ENCODE results near the gene SLC1A7. TPM values are rescaled to one million over a fixed set of nuclear protein-coding genes. Genes with fewer than 3 reads are reported as not detected.
A peak's percentile ranks its signal among the peaks of the same experiment; 100 is the strongest.

Gene SLC1A7
- total RNA-seq, 1 donor from 2014 or later: not detected

DNA sequence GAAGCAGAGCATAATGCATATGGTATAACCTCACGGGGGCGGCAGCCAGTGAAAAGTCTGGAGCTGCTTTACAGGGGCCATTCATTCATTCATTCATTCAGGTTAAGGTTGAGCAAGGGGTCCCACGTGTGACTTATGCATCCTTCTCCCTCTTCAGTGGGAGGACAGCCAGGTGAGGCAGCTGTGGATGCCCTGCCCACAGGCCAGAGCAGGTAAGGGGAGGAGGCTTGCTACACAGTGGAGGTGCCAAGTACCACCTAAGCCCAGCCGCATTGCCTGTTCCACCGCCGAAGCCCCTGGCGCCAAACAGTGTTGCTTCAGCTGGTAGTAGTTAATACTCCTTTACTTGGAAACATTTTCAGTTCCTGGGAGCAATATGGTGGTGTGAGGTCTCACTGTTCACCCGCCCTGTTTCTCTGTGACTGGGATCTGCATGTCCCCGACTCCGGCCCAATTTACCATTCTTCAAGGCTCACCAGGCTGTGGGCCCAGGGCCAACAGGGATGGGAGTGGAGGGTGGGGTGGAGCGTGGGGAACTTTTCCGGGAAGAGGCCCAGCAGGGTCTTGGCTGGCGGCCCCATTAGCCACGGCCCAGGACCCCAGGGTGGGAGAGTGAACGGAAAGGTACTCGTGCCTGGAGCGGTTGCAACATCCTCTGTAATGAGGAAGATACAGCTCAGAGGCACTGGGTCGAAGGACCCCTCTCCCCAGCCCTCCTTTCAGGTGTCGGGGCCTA is 81.1 kb downstream of the SLC1A7 start:
- Histone ChIP-seq H3K9me3 (no peaks in the 10 kb centered on the region), H3K4me3 (peak overlapping the region; percentile 56 to 86), H3K27ac (peak overlapping the region; percentile 89), H3K36me3 (no peaks in the 10 kb centered on the region), H3K4me1 (peaks cover 44% of the 10 kb centered on the region), H3K27me3 (no peaks in the 10 kb centered on the region)
- peak in 1 of 2 donors; percentile 89 for DNase-seq (ENCODE audit: extremely low spot score in 2 of 2)
- intact Hi-C loops (cut with DNase I): no loop called here
- TF ChIP-seq POLR2A (IDR thresholded peaks at IDR 0.05) (no peak), POLR2AphosphoS5 (IDR thresholded peaks at IDR 0.05; ENCODE audit: insufficient read depth in 1 of 2, low read depth in 1 of 2) (peak in 1 of 2 donors; percentile 69)
- TF ChIP-seq, protein P1, sequence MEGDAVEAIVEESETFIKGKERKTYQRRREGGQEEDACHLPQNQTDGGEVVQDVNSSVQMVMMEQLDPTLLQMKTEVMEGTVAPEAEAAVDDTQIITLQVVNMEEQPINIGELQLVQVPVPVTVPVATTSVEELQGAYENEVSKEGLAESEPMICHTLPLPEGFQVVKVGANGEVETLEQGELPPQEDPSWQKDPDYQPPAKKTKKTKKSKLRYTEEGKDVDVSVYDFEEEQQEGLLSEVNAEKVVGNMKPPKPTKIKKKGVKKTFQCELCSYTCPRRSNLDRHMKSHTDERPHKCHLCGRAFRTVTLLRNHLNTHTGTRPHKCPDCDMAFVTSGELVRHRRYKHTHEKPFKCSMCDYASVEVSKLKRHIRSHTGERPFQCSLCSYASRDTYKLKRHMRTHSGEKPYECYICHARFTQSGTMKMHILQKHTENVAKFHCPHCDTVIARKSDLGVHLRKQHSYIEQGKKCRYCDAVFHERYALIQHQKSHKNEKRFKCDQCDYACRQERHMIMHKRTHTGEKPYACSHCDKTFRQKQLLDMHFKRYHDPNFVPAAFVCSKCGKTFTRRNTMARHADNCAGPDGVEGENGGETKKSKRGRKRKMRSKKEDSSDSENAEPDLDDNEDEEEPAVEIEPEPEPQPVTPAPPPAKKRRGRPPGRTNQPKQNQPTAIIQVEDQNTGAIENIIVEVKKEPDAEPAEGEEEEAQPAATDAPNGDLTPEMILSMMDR (IDR thresholded peaks at IDR 0.05): no peak

DNA sequence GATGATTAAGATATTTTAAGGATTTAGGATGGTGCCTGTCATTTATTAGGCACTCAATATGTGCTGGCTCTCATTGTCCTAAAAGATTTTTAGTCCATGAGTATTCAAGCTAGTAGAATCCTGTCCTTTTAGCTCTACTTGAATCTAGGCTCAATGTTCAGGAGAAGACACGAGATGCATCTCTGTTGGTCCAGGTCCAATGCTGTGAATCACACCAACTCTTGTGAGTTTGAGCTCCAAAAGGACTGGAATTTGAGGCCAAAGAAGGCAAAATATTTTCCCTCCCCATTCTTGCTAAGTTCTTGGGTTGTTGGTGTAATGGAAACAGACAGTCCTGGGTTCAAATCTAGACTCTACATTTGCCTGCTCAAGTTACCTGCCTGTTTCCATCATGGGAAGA is 81.9 kb downstream of the SLC1A7 start:
- peak in 1 of 2 donors; percentile 88 for DNase-seq (ENCODE audit: extremely low spot score in 2 of 2)
- no peaks in the 10 kb centered on the region for H3K9me3 ChIP-seq
- H3K36me3 ChIP-seq: no peaks in the 10 kb centered on the region
- intact Hi-C loops (cut with DNase I): no loop called here
- H3K27ac ChIP-seq: peak overlapping the region; percentile 89
- no peaks in the 10 kb centered on the region for H3K27me3 ChIP-seq
- peaks cover 44% of the 10 kb centered on the region for H3K4me1 ChIP-seq
- H3K4me3 ChIP-seq: no peak overlapping the region
- TF ChIP-seq, protein P1 (IDR thresholded peaks at IDR 0.05): no peak
- TF ChIP-seq POLR2AphosphoS5 (IDR thresholded peaks at IDR 0.05; ENCODE audit: insufficient read depth in 1 of 2, low read depth in 1 of 2) (no peak), POLR2A (IDR thresholded peaks at IDR 0.05) (no peak)

DNA sequence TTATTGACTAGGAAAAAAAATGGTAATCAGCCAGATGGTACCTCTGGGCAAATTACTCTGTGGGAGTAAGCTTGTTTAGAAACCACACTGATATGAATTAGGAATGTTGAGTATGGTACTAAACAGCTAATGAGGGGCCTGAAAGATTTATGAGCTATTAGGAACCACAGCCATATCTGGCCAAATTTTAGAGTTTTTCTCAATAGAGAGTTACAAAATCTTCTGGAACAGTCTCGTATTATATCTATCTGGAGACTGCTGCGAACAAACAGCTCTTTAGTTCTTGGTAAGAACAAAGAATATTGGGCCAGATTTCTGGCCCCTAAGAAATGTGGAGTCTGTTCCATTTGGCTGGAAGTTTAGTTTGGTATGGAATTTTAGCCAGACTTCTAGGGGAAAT is 85.3 kb downstream of the SLC1A7 start:
- H3K4me3 ChIP-seq: no peak overlapping the region
- DNase-seq (ENCODE audit: extremely low spot score in 2 of 2): no peak
- peak overlapping the region; percentile 67 for H3K27ac ChIP-seq
- peaks cover 35% of the 10 kb centered on the region for H3K4me1 ChIP-seq
- TF ChIP-seq, protein P1 (IDR thresholded peaks at IDR 0.05): no peak
- peak in 1 of 2 donors; percentile 46 for TF ChIP-seq POLR2AphosphoS5 (IDR thresholded peaks at IDR 0.05; ENCODE audit: insufficient read depth in 1 of 2, low read depth in 1 of 2)
- no peaks in the 10 kb centered on the region for H3K9me3 ChIP-seq
- no peaks in the 10 kb centered on the region for H3K36me3 ChIP-seq
- intact Hi-C loops (cut with DNase I): loop anchor here (10.0 kb wide), 1 partner anchor 132 kb away; the partner anchor contains the start of genes ECHDC2 and SCP2
- no peaks in the 10 kb centered on the region for H3K27me3 ChIP-seq

DNA sequence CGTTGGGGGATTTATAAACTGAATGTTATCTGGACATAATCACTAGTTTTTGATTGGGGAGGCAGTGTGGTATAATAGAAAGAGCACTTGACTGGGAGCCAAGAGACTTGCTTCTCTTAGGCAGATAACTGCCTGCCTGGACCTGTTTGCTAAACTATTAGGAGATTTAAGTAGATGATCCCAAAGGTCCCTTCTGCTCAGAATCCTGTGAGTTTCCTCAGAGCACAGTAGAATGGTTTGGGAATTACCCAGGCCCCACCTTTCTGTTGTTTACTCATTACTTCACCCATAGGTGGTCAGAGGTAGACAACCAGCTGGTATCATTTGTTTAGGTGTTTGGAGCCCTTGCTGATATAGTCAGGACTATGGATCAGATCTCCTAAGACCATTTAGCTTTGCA is 90.8 kb downstream of the SLC1A7 start:
- H3K27ac ChIP-seq: no peak overlapping the region
- intact Hi-C loops (cut with DNase I): loop anchor here (10.0 kb wide), 1 partner anchor 127 kb away; the partner anchor contains the start of genes ECHDC2 and SCP2

More for the DNA sequence above, 90.8 kb downstream of the SLC1A7 start:
- no peaks in the 10 kb centered on the region for H3K9me3 ChIP-seq
- peaks cover 16% of the 10 kb centered on the region for H3K4me1 ChIP-seq
- H3K36me3 ChIP-seq: peaks cover 0 to 19% of the 10 kb centered on the region in 2 donors
- H3K27me3 ChIP-seq: no peaks in the 10 kb centered on the region
- no peak for TF ChIP-seq POLR2AphosphoS5 (IDR thresholded peaks at IDR 0.05; ENCODE audit: insufficient read depth in 1 of 2, low read depth in 1 of 2)
- TF ChIP-seq, protein P1 (IDR thresholded peaks at IDR 0.05): no peak
- TF ChIP-seq POLR2A (IDR thresholded peaks at IDR 0.05): no peak
- no peak overlapping the region for H3K4me3 ChIP-seq
- no peak for DNase-seq (ENCODE audit: extremely low spot score in 2 of 2)
